Heart left ventricle (tissue), 16 donors: Measurements from ENCODE around the gene SPEG. TPM values are rescaled to one million over a fixed set of nuclear protein-coding genes. Genes with fewer than 3 reads are reported as not detected.
A peak's percentile ranks its signal among the peaks of the same experiment; 100 is the strongest.
"Not testable (repeated sequence)": the region's sequence is repeated elsewhere in the genome, so short reads cannot be mapped to it uniquely, and the experiment has no call there.

Experiments
- ATAC-seq, 4 donors: fragments of 200-7000 bp; cut with Tn5 transposase; one replicate each; pipeline ENCODE4 v1.9.1; 2020 to 2022; ENCODE audit warnings: moderate library complexity in 4 of 4, mild to moderate bottlenecking in 3 of 4, moderate number of reproducible peaks in 1 of 4
- DNase-seq, 5 donors: peaks; one replicate each; pipeline ENCODE4 v3.0.0-alpha.2; 2020
- H3K27ac ChIP-seq, 12 donors: fragments of 200-600 bp; sonication (generic) in 4 of 12; one replicate each; pipeline versions ENCODE4 v1.5.0 to v1.8.0; 2016 to 2022; ENCODE audit warnings: mild to moderate bottlenecking in 2 of 12
- H3K27me3 ChIP-seq, 9 donors: fragments of 200-600 bp; sonication (generic) in 2 of 9; one replicate each; pipeline versions ENCODE4 v1.5.1 to v1.8.0; 2016 to 2022; ENCODE audit warnings: mild to moderate bottlenecking in 3 of 9
- H3K36me3 ChIP-seq, 9 donors: fragments of 200-600 bp; sonication (generic) in 2 of 9; one replicate each; pipeline versions ENCODE4 v1.5.0 to v1.8.0; 2018 to 2022; ENCODE audit warnings: mild to moderate bottlenecking in 2 of 9
- H3K4me1 ChIP-seq, 12 donors: fragments of 200-600 bp; sonication (generic) in 4 of 12; one replicate each; pipeline versions ENCODE4 v1.5.0 to v1.8.0; 2016 to 2022; ENCODE audit warnings: mild to moderate bottlenecking in 3 of 12
- H3K4me3 ChIP-seq, 12 donors: fragments of 200-600 bp; sonication (generic) in 4 of 12; one replicate each; pipeline versions ENCODE4 v1.5.0 to v1.8.0; 2017 to 2022; ENCODE audit warnings: mild to moderate bottlenecking in 9 of 12, moderate library complexity in 4 of 12
- H3K9me3 ChIP-seq, 12 donors: fragments of 200-600 bp; sonication (generic) in 4 of 12; one replicate each; pipeline versions ENCODE4 v1.5.0 to v1.8.0; 2016 to 2022; ENCODE audit warnings: mild to moderate bottlenecking in 1 of 12
- CTCF ChIP-seq, 12 donors: fragments of 200-600 bp; sonication (generic) in 4 of 12; IDR thresholded peaks; one replicate each; pipeline versions ENCODE4 v1.5.0 to v1.8.0; 2018 to 2022; ENCODE audit warnings: antibody characterized with exemption in 12 of 12, mild to moderate bottlenecking in 5 of 12
- POLR2A ChIP-seq, 2 donors: fragments of 450-650 bp; IDR thresholded peaks; one replicate each; pipeline ENCODE4 v1.6.1; 2017; ENCODE audit warnings: antibody characterized with exemption in 2 of 2, mild to moderate bottlenecking in 2 of 2, moderate library complexity in 2 of 2
- WGBS, 4 donors: extraction: QIAGEN DNeasy Blood & Tissue Kit in 2 of 4; methylation state at CpG; one replicate each; pipeline versions ENCODE4 v1.1.5 to v1.1.7; 2013 to 2018; 5-methylcytosine and 5-hydroxymethylcytosine counted together
- intact Hi-C, 10 donors: fragments of 100-400 bp; cut with DNase I; formaldehyde crosslinking; loops; one replicate each; pipeline versions ENCODE4 v1.11.1 to v1.14.2; 2022
- polyA plus RNA-seq, 2 donors: library from polyadenylated mRNA; stranded (reverse); fragments of 200-250 nt; gene quantifications; one replicate each; pipeline ENCODE4 v1.2.3, GENCODE V29; 2013
- total RNA-seq, 9 donors: library from RNA; depleted of rRNA in 2 of 9; stranded (reverse); fragments of >200 nt in 2 of 9; fragmentation: NEBNext Ultra II Directional in 3 of 9; extraction: Animal tissue kit (Norgen Biotek cat#: 25700) in 3 of 9; gene quantifications; one replicate each; pipeline versions ENCODE4 v1.1.0 to v1.2.4, GENCODE V29; 2016 to 2023
- donor health status: ischemic (EF 13 %, LVEDD 7.1; RV severe dilation, severe dysfunction).
- donor health status: healthy with polysubstance abuse.
- donor health status: DM: no; HTN: yes; CAD: no.
- donor health status: DM: no; HTN: no; CAD: no.
- donor health status: ischemic (EF 25% LVEDD 6.9; RV normal size, moderate dysfunction).
- donor health status: ischemic (EF 25% LVEDD 5.7; RV mildly dilated, moderate dysfunction).
- donor health status: healthy.
- donor health status: DM: yes; HTN: yes; CAD: no.
- donor health status: ischemic (EF 35%, LVEDD 5.7; RV mildly dilated, moderate dysfunction).
- donor health status: nonischemic (EF 11% LVEDD 7.7; RV severe dilation, severe dysfunction).
- donor health status: DM: yes; HTN: yes; CAD: no.
- donor health status: PGD.
- donor health status: ischemic (EF 29% LVEDD 5.4; RV normal size, mild dysfunction).
- donor health status: nonischemic (EF 23%, LVEDD 6.1; RV moderate dilation, normal function).

Gene SPEG
- total and polyA plus RNA-seq, 11 donors = 64.8 to 150 (median 108) TPM

GRCh38 chr2:219388907-219389156 lies 45.8 kb upstream of the SPEG start:
- Histone ChIP-seq H3K4me1 (peaks cover 0 to 19% (median 11%) of the 10 kb centered on the region in 12 donors), H3K4me3 (peak overlapping the region in 7 of 12 donors; percentile 22 to 95 (median 83)), H3K27me3 (no peaks in the 10 kb centered on the region), H3K36me3 (peaks cover 0 to 28% (median 26%) of the 10 kb centered on the region in 9 donors), H3K27ac (peak overlapping the region in 11 of 12 donors; percentile 62 to 99 (median 88)), H3K9me3 (peaks cover 0 to 6% (median 0%) of the 10 kb centered on the region in 12 donors)
- ATAC-seq = no peak
- TF ChIP-seq POLR2A (IDR thresholded peaks at IDR 0.05) (no peak), CTCF (IDR thresholded peaks at IDR 0.05) (no peak)
- no peak for DNase-seq
- intact Hi-C loops = loop anchor here in 6 of 10 donors (10.0 kb wide), 3 partner anchors 94 to 224 kb away; partner anchors contain the start of genes CNPPD1 (in 3 of the 6), NHEJ1 (in 3 of the 6), RETREG2 (in 3 of the 6) and SLC23A3 (in 3 of the 6)
- WGBS, 4 donors = 55 to 64% (median 61%) methylated on average over 6 of the region's 6 CpGs

- DNase-seq = no peak
- intact Hi-C loops = loop anchor here in 1 of 10 donors (5.0 kb wide), 1 partner anchor 205 kb away; the partner anchor contains the start of gene STK11IP
- peaks cover 0 to 5% (median 0%) of the 10 kb centered on the region in 12 donors for H3K4me1 ChIP-seq
- H3K36me3 ChIP-seq = no peaks in the 10 kb centered on the region
- TF ChIP-seq CTCF (IDR thresholded peaks at IDR 0.05) (no peak), POLR2A (IDR thresholded peaks at IDR 0.05) (no peak)
- H3K4me3 ChIP-seq = no peak overlapping the region
- 87 to 94% (median 90%) methylated on average over 9 of the region's 9 CpGs for WGBS, 4 donors
- ATAC-seq = no peak
- H3K9me3 ChIP-seq = peaks cover 0 to 6% (median 0%) of the 10 kb centered on the region in 12 donors
- H3K27me3 ChIP-seq = no peaks in the 10 kb centered on the region
- H3K27ac ChIP-seq = no peak overlapping the region
Measured at GRCh38 chr2:219392754-219393153, 41.9 kb upstream of the SPEG start.

- intact Hi-C loops, DNase-seq: not testable (repeated sequence)
- 90 to 96% (median 95%) methylated on average over 9 of the region's 9 CpGs for WGBS, 4 donors
Measured at GRCh38 chr2:219395056-219395455, 39.6 kb upstream of the SPEG start.

GRCh38 chr2:219395609-219396008 lies 39.0 kb upstream of the SPEG start:
- 90 to 95% (median 92%) methylated on average over 3 of the region's 3 CpGs for WGBS, 4 donors
- ATAC-seq (no peak), DNase-seq (no peak)
- TF ChIP-seq CTCF (IDR thresholded peaks at IDR 0.05) (no peak), POLR2A (IDR thresholded peaks at IDR 0.05) (no peak)
- intact Hi-C loops = no loop called here
- no peaks in the 10 kb centered on the region for H3K36me3 ChIP-seq
- H3K4me3 ChIP-seq = no peak overlapping the region
- H3K4me1 ChIP-seq = no peaks in the 10 kb centered on the region
- H3K27me3 ChIP-seq = peaks cover 0 to under 1% (median 0%) of the 10 kb centered on the region in 9 donors
- peaks cover 0 to 5% (median 0%) of the 10 kb centered on the region in 12 donors for H3K9me3 ChIP-seq
- H3K27ac ChIP-seq = no peak overlapping the region

More at GRCh38 chr2:219395056-219395455, 39.6 kb upstream of the SPEG start:
- H3K4me1 ChIP-seq, H3K4me3 ChIP-seq, H3K27me3 ChIP-seq, H3K36me3 ChIP-seq, ATAC-seq, H3K27ac ChIP-seq, H3K9me3 ChIP-seq: not testable (repeated sequence)

- no peak for TF ChIP-seq CTCF (IDR thresholded peaks at IDR 0.05)
- intact Hi-C loops = no loop called here
- ATAC-seq = no peak
Measured at GRCh38 chr2:219396863-219397457, 37.7 kb upstream of the SPEG start.

More at GRCh38 chr2:219396863-219397457, 37.7 kb upstream of the SPEG start:
- H3K36me3 ChIP-seq = no peaks in the 10 kb centered on the region
- peaks cover 0 to 3% (median 0%) of the 10 kb centered on the region in 9 donors for H3K27me3 ChIP-seq
- H3K4me3 ChIP-seq = no peak overlapping the region
- DNase-seq = no peak
- H3K4me1 ChIP-seq = no peaks in the 10 kb centered on the region
- H3K27ac ChIP-seq = no peak overlapping the region
- WGBS, 4 donors = 60 to 73% (median 66%) methylated on average over 6 of the region's 6 CpGs
- H3K9me3 ChIP-seq = no peaks in the 10 kb centered on the region
